SK-N-SH (cell line): ENCODE results near the gene OXER1.

Experiments
- CTCF ChIP-seq: fragments of 200-600 bp; sonication (generic); IDR thresholded peaks from 2 replicates; pipeline ENCODE4 v1.6.1; 2017; ENCODE audit warnings: antibody characterized with exemption, mild to moderate bottlenecking, moderate library complexity
- EP300 ChIP-seq, 2 experiments: IDR thresholded peaks; 2 replicates each; pipeline versions ENCODE4 v1.4.0 to v1.6.1; 2012; ENCODE audit warnings: borderline replicate concordance in 1 of 2, low read depth in 1 of 2, low read length in 1 of 2
- YY1 ChIP-seq: IDR thresholded peaks from 2 replicates; pipeline ENCODE4 v1.4.0; 2012; ENCODE audit warnings: low read depth, mild to moderate bottlenecking

GRCh38 chr2:42808301-42808700 lies 44.4 kb upstream of the OXER1 start:
- TF ChIP-seq YY1 (no peak), EP300 (IDR thresholded peaks at IDR 0.05; ENCODE audit: borderline replicate concordance in 1 of 2, low read depth in 1 of 2, low read length in 1 of 2) (no peak), CTCF (no peak)
